Motor neuron (in vitro differentiated cells): ENCODE data around the gene PTCH2. TPM values are rescaled to one million over a fixed set of nuclear protein-coding genes. Genes with fewer than 3 reads are reported as not detected.
"Not testable (repeated sequence)": the region's sequence is repeated elsewhere in the genome, so short reads cannot be mapped to it uniquely, and the experiment has no call there.

ENCODE experiments used
- ATAC-seq, 8 experiments: fragments of 200-7000 bp; cut with Tn5 transposase; replicated peaks in 6 of 8; 2 replicates each; pipeline ENCODE4 v1.8.0; 2021; ENCODE audit warnings: mild to moderate bottlenecking in 8 of 8, moderate library complexity in 8 of 8
- H3K27ac ChIP-seq, 2 donors: fragments of 250-450 bp; sonication (Bioruptor Pico); 2 replicates each; pipeline ENCODE4 v1.9.0; 2021; ENCODE audit warnings: antibody characterized with exemption in 2 of 2, mild to moderate bottlenecking in 2 of 2, moderate library complexity in 1 of 2
- H3K4me1 ChIP-seq, 2 donors: fragments of 250-450 bp; sonication (Bioruptor Pico); replicated peaks in 1 of 2; 2 replicates each; pipeline ENCODE4 v1.6.1; 2021; ENCODE audit warnings: antibody characterized with exemption in 2 of 2, mild to moderate bottlenecking in 2 of 2, moderate library complexity in 1 of 2
- H3K4me3 ChIP-seq, 5 donors: fragments of 250-450 bp; sonication (Bioruptor Pico); 2 replicates each; pipeline ENCODE4 v1.9.0; 2021; ENCODE audit warnings: antibody characterized with exemption in 5 of 5, mild to moderate bottlenecking in 5 of 5, moderate library complexity in 4 of 5
- WGBS, 10 experiments: fragments of 450-650 bp; shearing (Covaris generic); methylation state at CpG; one replicate each; pipeline ENCODE4 v1.0.0; 2022; 5-methylcytosine and 5-hydroxymethylcytosine counted together
- in situ Hi-C, 9 experiments: fragments of 400-800 bp; cut with MboI; loops; one replicate each; pipeline ENCODE4 v1.15.0; 2021; ENCODE audit warnings: low sequenced_read_pairs in 9 of 9, low pct_unique_long_range_greater_than_20kb in 2 of 9; ENCODE audit not compliant: unreplicated experiment in 9 of 9
- total RNA-seq, 8 experiments: library from RNA; unstranded; fragments of 300-600 nt; gene quantifications; 2 replicates each; pipeline versions ENCODE4 v1.2.3 to v1.2.4, GENCODE V29; 2022

Gene PTCH2
- total RNA-seq, 8 experiments from 2014 or later = 0.81 to 3.0 (median 2.2) TPM

DNA sequence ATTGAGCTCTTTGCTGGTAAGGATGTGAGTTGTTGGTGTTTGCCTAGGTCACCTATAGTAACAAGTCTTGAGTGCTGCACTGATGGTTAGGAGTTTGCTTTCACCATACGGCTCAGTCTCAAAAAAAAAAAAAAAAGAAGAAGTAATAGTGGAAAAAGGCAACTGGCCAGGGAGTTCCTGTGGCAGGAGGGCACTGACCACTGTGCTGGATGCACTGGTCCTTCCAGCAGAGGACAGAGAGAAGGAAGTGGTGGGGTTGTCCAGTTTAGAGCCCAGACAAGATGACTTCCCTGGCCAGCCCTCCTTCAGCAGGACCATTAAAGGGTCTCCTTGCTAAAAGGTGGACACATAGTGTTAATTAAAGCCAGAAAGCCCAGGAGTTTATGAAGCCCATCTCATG lies 11.9 kb upstream of the PTCH2 start:
- ATAC-seq = no peak
- in situ Hi-C loops = no loop called here
- Histone ChIP-seq H3K4me3 (no peak overlapping the region), H3K27ac (no peak overlapping the region), H3K4me1 (no peaks in the 10 kb centered on the region)
- WGBS, 10 experiments = 100% methylated on average over 1 of the region's 1 CpG; no CpG with 5 or more reads in 5 of the 10 experiments

- 92 to 100% (median 98%) methylated on average over 3 to 6 of the region's 6 CpGs; no CpG with 5 or more reads in 4 of the 10 experiments for WGBS, 10 experiments
- H3K4me3 ChIP-seq = no peak overlapping the region
- in situ Hi-C loops = no loop called here
- H3K27ac ChIP-seq = no peak overlapping the region
- H3K4me1 ChIP-seq = peaks cover 0 to 11% of the 10 kb centered on the region in 2 donors
- no peak for ATAC-seq
These were observed 10.1 kb upstream of the PTCH2 start for GRCh38 chr1:44853201-44853600.

GRCh38 chr1:44851308-44851707 lies 8.3 kb upstream of the PTCH2 start:
- WGBS, 10 experiments = 83 to 100% (median 89%) methylated on average over 1 of the region's 1 CpG; no CpG with 5 or more reads in 7 of the 10 experiments
- no peak overlapping the region for H3K27ac ChIP-seq
- ATAC-seq = no peak
- peaks cover 0 to 17% of the 10 kb centered on the region in 2 donors for H3K4me1 ChIP-seq
- no peak overlapping the region for H3K4me3 ChIP-seq
- in situ Hi-C loops = no loop called here

DNA sequence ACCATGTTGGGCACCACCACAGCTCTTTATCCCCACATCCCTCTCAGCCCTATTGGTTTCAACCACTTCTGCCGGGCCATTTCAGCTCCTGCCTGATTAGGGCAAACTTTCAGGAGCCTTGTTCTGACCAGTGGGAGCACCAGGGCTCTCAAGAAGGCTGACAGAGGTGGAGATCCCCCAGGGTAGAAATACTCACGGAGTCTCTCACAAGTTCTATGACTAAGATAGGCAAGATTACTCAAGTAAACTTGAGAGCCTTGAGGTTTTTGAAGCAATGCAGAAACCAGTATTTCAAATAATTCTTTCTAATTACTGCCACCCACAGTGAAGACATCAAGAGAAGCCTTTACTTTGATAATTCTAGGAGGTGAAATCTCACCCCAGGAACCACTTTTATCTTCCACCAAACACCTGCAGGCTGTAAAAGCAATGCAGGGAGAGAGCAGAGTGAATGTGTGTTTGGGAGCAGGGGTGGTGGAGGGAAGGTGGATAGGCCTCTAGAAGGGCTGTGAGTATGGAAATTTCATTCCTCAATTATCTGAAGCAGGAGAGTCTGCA lies 6.6 kb upstream of the PTCH2 start:
- no peak for ATAC-seq
- Histone ChIP-seq H3K27ac (no peak overlapping the region), H3K4me1 (peaks cover 0 to 17% of the 10 kb centered on the region in 2 donors), H3K4me3 (no peak overlapping the region)
- in situ Hi-C loops = loop anchor here in 3 of 9 experiments (25.0 kb wide), 3 partner anchors 138 to 463 kb away; partner anchors contain the start of genes EIF2B3 (in 1 of the 3), HECTD3 (in 1 of the 3) and UROD (in 1 of the 3)
- 43 to 100% (median 66%) methylated on average over 1 to 2 of the region's 2 CpGs; no CpG with 5 or more reads in 4 of the 10 experiments for WGBS, 10 experiments

DNA sequence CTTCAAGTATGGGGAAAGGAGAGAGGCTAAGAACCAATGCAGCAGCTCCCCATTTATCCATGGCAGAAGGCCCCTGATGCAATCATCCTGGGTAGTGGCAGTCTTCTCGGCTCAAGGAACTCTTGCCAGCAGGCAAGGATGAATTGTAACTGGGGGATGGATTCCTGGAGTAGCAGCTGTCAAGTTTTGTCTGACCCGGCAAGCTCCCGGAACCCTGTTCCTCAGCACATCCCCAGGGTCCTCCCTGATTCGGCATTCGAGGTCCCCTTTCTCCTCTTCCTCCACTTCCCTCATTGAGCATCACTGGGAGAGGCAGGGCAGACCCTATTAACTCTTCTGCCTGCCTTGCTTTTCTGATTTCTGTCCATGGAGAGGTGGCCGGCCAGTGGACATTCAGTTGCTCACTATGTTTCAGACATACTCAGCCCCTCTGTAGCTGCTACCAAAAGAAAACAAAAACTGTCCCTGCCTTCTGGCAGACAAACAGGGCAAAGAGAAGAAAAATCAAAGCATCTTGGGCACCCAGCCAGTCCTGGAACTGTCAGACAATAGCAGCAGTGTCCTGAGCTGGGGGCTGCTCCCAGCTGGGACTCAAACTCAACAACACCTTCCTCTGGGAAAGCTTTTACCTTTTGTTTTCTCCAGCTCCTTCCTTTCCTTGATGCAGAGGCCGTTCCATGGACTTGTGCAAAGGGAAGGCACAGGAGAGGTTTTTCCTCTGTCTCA lies 5.6 kb upstream of the PTCH2 start:
- in situ Hi-C loops = loop anchor here in 3 of 9 experiments (25.0 kb wide), 3 partner anchors 139 to 464 kb away; partner anchors contain the start of genes EIF2B3 (in 1 of the 3), HECTD3 (in 1 of the 3) and UROD (in 1 of the 3)
- Histone ChIP-seq H3K27ac (peak overlapping the region in 1 of 2 donors; percentile 6), H3K4me1 (peaks cover 0 to 18% of the 10 kb centered on the region in 2 donors), H3K4me3 (no peak overlapping the region)
- 44 to 96% (median 83%) methylated on average over 1 to 6 of the region's 7 CpGs; no CpG with 5 or more reads in 2 of the 10 experiments for WGBS, 10 experiments
- ATAC-seq = peak in 4 of 8 experiments; percentile 36 to 64 (median 44)

GRCh38 chr1:44847845-44848244 lies 4.8 kb upstream of the PTCH2 start:
- 0 to 100% (median 21%) methylated on average over 1 of the region's 1 CpG; no CpG with 5 or more reads in 6 of the 10 experiments for WGBS, 10 experiments
- in situ Hi-C loops = loop anchor here in 3 of 9 experiments (25.0 kb wide), 3 partner anchors 139 to 464 kb away; partner anchors contain the start of genes EIF2B3 (in 1 of the 3), HECTD3 (in 1 of the 3) and UROD (in 1 of the 3)
- peaks cover 0 to 21% of the 10 kb centered on the region in 2 donors for H3K4me1 ChIP-seq
- H3K4me3 ChIP-seq = no peak overlapping the region
- ATAC-seq = no peak
- no peak overlapping the region for H3K27ac ChIP-seq

- H3K27ac ChIP-seq = no peak overlapping the region
- in situ Hi-C loops = loop anchor here in 3 of 9 experiments (25.0 kb wide), 3 partner anchors 140 to 465 kb away; partner anchors contain the start of genes EIF2B3 (in 1 of the 3), HECTD3 (in 1 of the 3) and UROD (in 1 of the 3)
- no peak for ATAC-seq
- peaks cover 0 to 21% of the 10 kb centered on the region in 2 donors for H3K4me1 ChIP-seq
- no peak overlapping the region for H3K4me3 ChIP-seq
- 100% methylated on average over 1 of the region's 1 CpG; no CpG with 5 or more reads in 7 of the 10 experiments for WGBS, 10 experiments
These were observed 3.9 kb upstream of the PTCH2 start for GRCh38 chr1:44846985-44847384.

GRCh38 chr1:44842486-44842861 lies 579 bp downstream of the PTCH2 start:
- in situ Hi-C loops = loop anchor here in 3 of 9 experiments (25.0 kb wide), 3 partner anchors 145 to 470 kb away; partner anchors contain the start of genes EIF2B3 (in 1 of the 3), HECTD3 (in 1 of the 3) and UROD (in 1 of the 3)
- peak overlapping the region in 1 of 2 donors; percentile 67 for H3K27ac ChIP-seq
- peak overlapping the region; percentile 44 to 54 (median 48) for H3K4me3 ChIP-seq

DNA sequence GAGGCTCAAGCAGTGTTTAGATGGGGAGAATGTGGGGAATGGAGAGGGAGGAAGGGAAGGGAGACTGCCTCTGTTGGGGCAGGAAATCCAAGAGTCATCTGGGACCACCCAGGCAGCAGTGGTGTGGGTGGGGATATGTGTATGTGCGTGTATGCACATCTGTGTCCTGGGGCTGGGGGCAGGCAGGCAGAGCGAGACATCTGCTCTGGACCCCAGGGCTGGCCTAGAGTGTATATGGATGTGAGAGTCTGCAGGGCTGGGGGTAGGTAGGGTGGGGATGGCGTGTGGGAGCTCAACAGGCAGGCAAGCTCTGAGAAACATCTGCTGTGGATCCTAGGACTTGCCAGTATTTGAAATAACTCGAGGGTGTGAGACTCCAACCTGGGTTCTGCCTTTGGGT lies 3.5 kb downstream of the PTCH2 start:
- H3K4me3 ChIP-seq = no peak overlapping the region
- H3K4me1 ChIP-seq = peaks cover 0 to 12% of the 10 kb centered on the region in 2 donors
- in situ Hi-C loops = loop anchor here in 5 of 9 experiments (10.0 to 25.0 kb wide), 5 partner anchors 148 to 473 kb away; partner anchors contain the start of genes EIF2B3 (in 1 of the 5), HECTD3 (in 1 of the 5) and UROD (in 1 of the 5)
- no peak overlapping the region for H3K27ac ChIP-seq
- WGBS, 10 experiments = 0 to 75% (median 32%) methylated on average over 1 to 2 of the region's 4 CpGs; no CpG with 5 or more reads in 6 of the 10 experiments
- ATAC-seq = peak in 2 of 8 experiments; percentile 71 to 76

More at GRCh38 chr1:44842486-44842861, 579 bp downstream of the PTCH2 start:
- ATAC-seq = peak in 5 of 8 experiments; percentile 11 to 27 (median 21)
- 40 to 80% (median 64%) methylated on average over 1 to 13 of the region's 16 CpGs; no CpG with 5 or more reads in 6 of the 10 experiments for WGBS, 10 experiments
- H3K4me1 ChIP-seq = peaks cover 0 to 9% of the 10 kb centered on the region in 2 donors

DNA sequence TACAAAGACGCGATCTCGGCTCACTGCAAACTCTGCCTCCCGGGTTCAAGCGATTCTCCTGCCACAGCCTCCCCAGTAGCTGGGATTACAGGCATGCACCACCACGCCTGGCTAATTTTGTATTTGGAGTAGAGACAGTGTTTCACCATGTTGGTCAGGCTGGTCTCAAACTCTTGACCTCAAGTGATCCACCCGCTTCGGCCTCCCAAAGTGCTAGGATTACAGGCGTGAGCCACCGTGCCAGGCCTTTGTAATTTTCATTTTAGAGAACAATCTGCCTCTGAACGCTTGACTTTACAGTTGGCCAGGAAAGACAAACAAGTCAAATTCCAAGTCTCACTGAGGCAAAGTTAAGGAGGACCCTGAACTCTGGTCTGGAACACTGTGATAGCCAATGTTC lies 4.8 kb downstream of the PTCH2 start:
- H3K27ac ChIP-seq, ATAC-seq, H3K4me3 ChIP-seq, H3K4me1 ChIP-seq: not testable (repeated sequence)
- 75 to 100% (median 91%) methylated on average over 1 to 11 of the region's 11 CpGs; no CpG with 5 or more reads in 1 of the 10 experiments for WGBS, 10 experiments
- in situ Hi-C loops = loop anchor here in 5 of 9 experiments (10.0 to 25.0 kb wide), 5 partner anchors 149 to 474 kb away; partner anchors contain the start of genes EIF2B3 (in 1 of the 5), HECTD3 (in 1 of the 5) and UROD (in 1 of the 5)

DNA sequence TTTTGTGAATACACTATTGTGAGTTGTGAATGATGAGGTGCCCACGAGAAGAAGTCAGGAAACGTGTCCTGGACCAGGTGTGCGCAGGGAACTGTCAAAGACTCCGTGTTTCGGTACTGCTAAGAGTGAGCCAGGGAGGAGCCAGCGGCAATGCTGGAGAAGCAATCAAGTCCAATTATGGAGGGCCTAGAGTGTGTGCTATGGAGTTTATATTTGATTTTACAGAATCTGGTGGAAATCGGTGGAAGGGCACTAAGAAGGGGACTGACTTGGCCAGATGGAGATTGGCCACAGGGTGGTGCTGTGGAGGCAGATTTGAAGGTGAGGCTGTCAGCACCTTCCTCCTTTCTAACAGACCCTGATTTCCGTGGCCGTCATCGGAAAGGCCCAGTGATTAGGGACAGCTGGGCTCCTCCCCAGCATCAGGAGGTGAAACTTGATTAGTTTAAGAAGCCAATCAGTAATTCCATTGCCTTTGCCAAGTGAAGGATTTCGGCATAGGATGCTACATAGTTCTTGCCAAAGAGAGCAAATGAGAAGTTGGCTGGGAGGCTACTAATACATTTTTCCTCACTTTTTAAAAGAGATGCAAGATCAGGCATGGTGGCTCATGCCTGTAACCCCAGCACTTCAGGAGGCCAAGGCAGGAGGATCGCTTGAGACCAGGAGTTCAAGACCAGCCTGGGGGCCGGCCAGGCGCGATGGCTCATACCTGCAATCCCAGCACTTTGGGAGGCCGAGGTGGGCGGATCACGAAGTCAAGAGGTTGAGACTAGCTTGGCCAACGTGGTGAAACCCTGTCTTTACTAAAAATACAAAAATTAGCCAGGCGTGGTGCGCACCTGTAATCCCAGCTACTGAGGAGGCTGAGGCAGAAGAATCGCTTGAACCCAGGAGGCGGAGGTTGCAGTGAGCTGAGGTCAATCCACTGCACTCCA lies 7.0 kb downstream of the PTCH2 start:
- Histone ChIP-seq H3K4me1 (peaks cover 0 to 6% of the 10 kb centered on the region in 2 donors), H3K27ac (no peak overlapping the region), H3K4me3 (no peak overlapping the region)
- peak; percentile 21 to 93 (median 89) for ATAC-seq
- in situ Hi-C loops = loop anchor here in 5 of 9 experiments (10.0 to 25.0 kb wide), 5 partner anchors 151 to 476 kb away; partner anchors contain the start of genes EIF2B3 (in 1 of the 5), HECTD3 (in 1 of the 5) and UROD (in 1 of the 5)
- WGBS, 10 experiments = 0 to 86% (median 69%) methylated on average over 1 to 23 of the region's 23 CpGs
